K562 (cell line): ENCODE measurements around the gene ATP5F1C. TPM values are rescaled to one million over a fixed set of nuclear protein-coding genes. Genes with fewer than 3 reads are reported as not detected.

ENCODE experiments used
- BACH1 ChIP-seq: fragments of 200-800 bp; sonication (Bioruptor generic); IDR thresholded peaks from 2 replicates; pipeline ENCODE4 v1.6.1; 2016; ENCODE audit warnings: missing genetic modification characterization, missing compliant biosample characterization
- BRD9 ChIP-seq: fragments of 450-650 bp; IDR thresholded peaks from 2 replicates; pipeline ENCODE4 v1.6.1; 2018; ENCODE audit warnings: low read depth; ENCODE audit not compliant: partially characterized antibody
- CREB1 ChIP-seq, 2 experiments: sonication (generic) in 1 of 2; formaldehyde crosslinking in 1 of 2; IDR thresholded peaks; 2 replicates each; pipeline versions ENCODE4 v1.6.1 to v1.8.0; 2012 to 2022; ENCODE audit warnings: inconsistent platforms in 1 of 2, mild to moderate bottlenecking in 1 of 2, missing genetic modification reagents in 1 of 2, moderate library complexity in 1 of 2
- CREB3L1 ChIP-seq: fragments of 450-650 bp; IDR thresholded peaks from 2 replicates; pipeline ENCODE4 v1.6.1; 2014; ENCODE audit warnings: low read depth, mild to moderate bottlenecking, moderate library complexity, borderline replicate concordance
- DIDO1 ChIP-seq: fragments of 450-650 bp; IDR thresholded peaks from 2 replicates; pipeline ENCODE4 v1.6.1; 2016; ENCODE audit warnings: low read depth, missing biosample characterization, missing genetic modification characterization
- E2F3 ChIP-seq: fragments of 250-450 bp; sonication (Bioruptor Pico); IDR thresholded peaks from 2 replicates; pipeline ENCODE4 v1.4.0; 2020; ENCODE audit warnings: mild to moderate bottlenecking
- E2F4 ChIP-seq: sonication (generic); formaldehyde crosslinking; IDR thresholded peaks from 2 replicates; pipeline ENCODE4 v1.8.0; 2022; ENCODE audit warnings: mild to moderate bottlenecking, low read depth, missing genetic modification reagents
- E2F8 ChIP-seq: fragments of 450-650 bp; IDR thresholded peaks from 2 replicates; pipeline ENCODE4 v1.7.1; 2018; ENCODE audit warnings: mild to moderate bottlenecking, low read depth; ENCODE audit not compliant: partially characterized antibody
- KAT7 ChIP-seq: sonication (generic); formaldehyde crosslinking; IDR thresholded peaks from 2 replicates; pipeline ENCODE4 v1.8.0; 2022; ENCODE audit warnings: missing genetic modification reagents, mild to moderate bottlenecking, borderline replicate concordance
- MAFF ChIP-seq: IDR thresholded peaks from 2 replicates; pipeline ENCODE4 v1.6.1; 2012; ENCODE audit warnings: low read length, improper control_type of control experiment
- MIER1 ChIP-seq: fragments of 450-650 bp; IDR thresholded peaks from 2 replicates; pipeline ENCODE4 v1.6.1; 2016; ENCODE audit warnings: antibody characterized with exemption, mild to moderate bottlenecking, low read depth
- SAP30 ChIP-seq: fragments of 200-600 bp; sonication (generic); IDR thresholded peaks from 2 replicates; pipeline ENCODE4 v1.6.1; 2012; ENCODE audit warnings: borderline replicate concordance, low read depth, mild to moderate bottlenecking, moderate library complexity, low read length, control low read depth, inconsistent platforms; ENCODE audit not compliant: insufficient read depth, poor library complexity, severe bottlenecking
- SMC3 ChIP-seq: conservative IDR thresholded peaks from 2 replicates; pipeline ENCODE4 v1.6.1; 2011; ENCODE audit warnings: low read depth, low read length, improper control_type of control experiment; ENCODE audit not compliant: insufficient read depth
- SNRNP70 ChIP-seq: fragments of 200-400 bp; formaldehyde crosslinking; optimal IDR thresholded peaks from 2 replicates; pipeline ENCODE3; 2017; ENCODE audit warnings: low read depth, low read length
- SREBF1 ChIP-seq: fragments of 150-350 bp; IDR thresholded peaks from 2 replicates; pipeline ENCODE4 v1.6.1; 2014; ENCODE audit warnings: antibody characterized with exemption, low read depth, low read length, borderline replicate concordance
- STAG1 ChIP-seq: sonication (generic); formaldehyde crosslinking; IDR thresholded peaks from 2 replicates; pipeline ENCODE4 v1.5.0; 2020; ENCODE audit warnings: missing genetic modification reagents, borderline replicate concordance
- TAF9B ChIP-seq: fragments of 450-650 bp; IDR thresholded peaks from 2 replicates; pipeline ENCODE4 v1.6.1; 2018; ENCODE audit warnings: mild to moderate bottlenecking; ENCODE audit not compliant: partially characterized antibody
- ZNF124 ChIP-seq: sonication (generic); formaldehyde crosslinking; IDR thresholded peaks from 2 replicates; pipeline ENCODE4 v1.8.1; 2022; ENCODE audit warnings: missing genetic modification reagents
- ZNF395 ChIP-seq: fragments of 200-800 bp; sonication (Bioruptor generic); IDR thresholded peaks from 2 replicates; pipeline ENCODE4 v1.6.1; 2017; ENCODE audit warnings: missing genetic modification characterization, missing compliant biosample characterization
- ZNF589 ChIP-seq: fragments of 200-800 bp; sonication (Bioruptor generic); IDR thresholded peaks from 2 replicates; pipeline ENCODE4 v1.6.1; 2016; ENCODE audit warnings: low read depth, missing genetic modification characterization, missing compliant biosample characterization
- polyA plus RNA-seq, 8 experiments: library from polyadenylated mRNA; depleted of rRNA in 4 of 8; stranded (reverse) in 5 of 8; unstranded in 3 of 8; fragments of >200 nt; fragmentation: Nextera tagmentation in 2 of 8; fragmentation: Illumina TruSeq in 1 of 8; extraction: Ambion mirVana in 2 of 8; extraction: Trizol in 1 of 8; gene quantifications; 2 replicates each; pipeline versions ENCODE4 v1.2.1 to v1.2.3, GENCODE V29; 2011 to 2014; ENCODE audit warnings: inconsistent platforms in 1 of 8, missing spikeins in 1 of 8
- total RNA-seq, 7 experiments: library from RNA; depleted of rRNA in 6 of 7; stranded (reverse); fragments of >200 nt in 6 of 7; fragmentation: Illumina TruSeq in 2 of 7; extraction: Trizol in 2 of 7; gene quantifications; 2 replicates each; pipeline versions ENCODE4 v1.2.1 to v1.2.3, GENCODE V29; 2011 to 2021; ENCODE audit warnings: low replicate concordance in 1 of 7

Gene ATP5F1C
- total and polyA plus RNA-seq, 9 of the 15 experiments (the other 6 are each of a cell fraction or from before 2014, with no cell fraction given) = 389 to 1,475 (median 559) TPM

GRCh38 chr10:7818295-7819120, 30.5 kb downstream of the ATP5F1C start, which contains the start of gene TAF3 (continued):
- TF ChIP-seq CREB1 (IDR thresholded peaks at IDR 0.05) = peak; percentile 34; the same call in 1 of the 2 replicates
- TF ChIP-seq CREB1 (CRISPR knock-in tag; IDR thresholded peaks at IDR 0.05) = 0 out of 2 replicates have a peak, but pooled peaks have one; percentile 1
- peak; percentile 93; the same call in 1 of the 2 replicates for TF ChIP-seq KAT7
- TF ChIP-seq STAG1 (CRISPR knock-in tag) = peak; percentile 32; the same call in 1 of the 2 replicates
- no peak for TF ChIP-seq SNRNP70
- no peak for TF ChIP-seq BRD9
- TF ChIP-seq TAF9B = peak; percentile 94
- peak; percentile 69 for TF ChIP-seq E2F8
- TF ChIP-seq BACH1 (tag) = no peak
- 0 out of 2 replicates have a peak, but pooled peaks have one; percentile 15 for TF ChIP-seq E2F3
- TF ChIP-seq SREBF1 = no peak
- no peak for TF ChIP-seq SMC3
- TF ChIP-seq E2F4 (CRISPR knock-in tag) = no peak
- TF ChIP-seq ZNF124 = no peak
- TF ChIP-seq SAP30 = peak; percentile 80
- peak; percentile 89 for TF ChIP-seq DIDO1
- no peak for TF ChIP-seq MAFF
- no peak for TF ChIP-seq MIER1
- TF ChIP-seq CREB3L1 = peak; percentile 31; the same call in 1 of the 2 replicates
- TF ChIP-seq ZNF589 (CRISPR knock-in tag) = no peak
- TF ChIP-seq ZNF395 = peak; percentile 96
